Measurements from ENCODE around the gene CAMSAP1.
A peak's percentile ranks its signal among the peaks of the same experiment; 100 is the strongest.
"Not testable (repeated sequence)": the region's sequence is repeated elsewhere in the genome, so short reads cannot be mapped to it uniquely, and the experiment has no call there.

The CAMSAP1 gene

GRCh38 chr9:135898634-135899407 is 8.5 kb downstream of the CAMSAP1 start:
- peak; percentile 79 for DNase-seq (ENCODE audit: low read depth in 2 of 2)

GRCh38 chr9:135896626-135897025 is 10.7 kb downstream of the CAMSAP1 start:
- DNase-seq (ENCODE audit: low read depth in 2 of 2), result no peak

- no peak for DNase-seq (ENCODE audit: low read depth in 2 of 2)
Observed at GRCh38 chr9:135896205-135896604, 11.1 kb downstream of the CAMSAP1 start.

- no peak for DNase-seq (ENCODE audit: low read depth in 2 of 2)
Observed at GRCh38 chr9:135895202-135895848, 12.0 kb downstream of the CAMSAP1 start.

GRCh38 chr9:135893104-135893503 is 14.2 kb downstream of the CAMSAP1 start:
- DNase-seq (ENCODE audit: low read depth in 2 of 2), result no peak

GRCh38 chr9:135892327-135892726 is 15.0 kb downstream of the CAMSAP1 start:
- not testable (repeated sequence) for DNase-seq (ENCODE audit: low read depth in 2 of 2)

- no peak for DNase-seq (ENCODE audit: low read depth in 2 of 2)
Observed at GRCh38 chr9:135891027-135891631, 16.2 kb downstream of the CAMSAP1 start.

- no peak for DNase-seq (ENCODE audit: low read depth in 2 of 2)
Observed at GRCh38 chr9:135890190-135891026, 16.9 kb downstream of the CAMSAP1 start.

GRCh38 chr9:135889564-135890189 is 17.7 kb downstream of the CAMSAP1 start:
- no peak for DNase-seq (ENCODE audit: low read depth in 2 of 2)

GRCh38 chr9:135888766-135889394 is 18.5 kb downstream of the CAMSAP1 start:
- DNase-seq (ENCODE audit: low read depth in 2 of 2), result no peak

- DNase-seq (ENCODE audit: low read depth in 2 of 2), result no peak
Observed at GRCh38 chr9:135888126-135888765, 19.1 kb downstream of the CAMSAP1 start.

- DNase-seq (ENCODE audit: low read depth in 2 of 2), result no peak
Observed at GRCh38 chr9:135887585-135888050, 19.7 kb downstream of the CAMSAP1 start.

- no peak for DNase-seq (ENCODE audit: low read depth in 2 of 2)
Observed at GRCh38 chr9:135887021-135887507, 20.3 kb downstream of the CAMSAP1 start.

- no peak for DNase-seq (ENCODE audit: low read depth in 2 of 2)
Observed at GRCh38 chr9:135886147-135886981, 21.0 kb downstream of the CAMSAP1 start.

GRCh38 chr9:135885100-135885853 is 22.1 kb downstream of the CAMSAP1 start:
- no peak for DNase-seq (ENCODE audit: low read depth in 2 of 2)

GRCh38 chr9:135884328-135885035 is 22.9 kb downstream of the CAMSAP1 start:
- DNase-seq (ENCODE audit: low read depth in 2 of 2), result no peak

GRCh38 chr9:135883410-135884089 is 23.8 kb downstream of the CAMSAP1 start:
- no peak for DNase-seq (ENCODE audit: low read depth in 2 of 2)
